GM12878 (cell line): ENCODE results near the gene FCRL2. TPM values are rescaled to one million over a fixed set of nuclear protein-coding genes. Genes with fewer than 3 reads are reported as not detected.

ENCODE experiments used
- ATAC-seq: fragments of 200-7000 bp; cut with Tn5 transposase; 3 replicates; pipeline ENCODE4 v1.9.1; 2020; ENCODE audit warnings: mild to moderate bottlenecking, moderate library complexity
- BruUV-seq: library from RNA; stranded (reverse); fragments of 400-500 nt; replicated peaks from 2 replicates; lab custom pipeline; 2021; lab: Mats Ljungman, UMichigan
- CTCF ChIA-PET: fragments of 300-600 bp; sonication (Branson Sonifier 250); formaldehyde crosslinking; extraction: SDS; loops from one replicate; lab custom pipeline; 2021; ENCODE audit warnings: inconsistent platforms; lab: Yijun Ruan, JAX
- POLR2A ChIA-PET: fragments of 350-600 bp; formaldehyde crosslinking; extraction: SDS; loops from one replicate; lab custom pipeline; 2021; ENCODE audit warnings: inconsistent platforms; lab: Charles Lee
- RAD21 ChIA-PET: fragments of 300-600 bp; sonication (Branson Sonifier 250); formaldehyde crosslinking; loops from one replicate; lab custom pipeline; 2023; ENCODE audit warnings: antibody characterized with exemption; ENCODE audit not compliant: unreplicated experiment; lab: Charles Lee
- SMC1A ChIA-PET: fragments of 300-600 bp; sonication (Branson Sonifier 250); formaldehyde crosslinking; loops from one replicate; lab custom pipeline; 2023; ENCODE audit not compliant: unreplicated experiment, uncharacterized antibody; lab: Charles Lee
- DNase-seq: peaks from one replicate; pipeline ENCODE4 v3.0.0-alpha.2; 2011; ENCODE audit warnings: low read depth, low spot score
- FAIRE-seq: peaks from 3 replicates; lab custom pipeline; 2011; peaks lifted over from hg19 to GRCh38; lab: Jason Lieb, UNC
- H2AFZ ChIP-seq: 2 replicates; pipeline ENCODE4 v1.6.0; 2011; ENCODE audit warnings: low read depth, low read length, control low read depth; ENCODE audit not compliant: control insufficient read depth
- H3K27ac ChIP-seq: 2 replicates; pipeline ENCODE4 v1.5.1; 2011; ENCODE audit warnings: control low read depth; ENCODE audit not compliant: control insufficient read depth, insufficient read depth
- H3K27me3 ChIP-seq, 2 experiments: replicated peaks in 1 of 2; 2 replicates each; pipeline versions ENCODE4 v1.6.0 to v1.6.1; 2011; ENCODE audit warnings: low read length in 1 of 2; ENCODE audit not compliant: control insufficient read depth in 2 of 2, insufficient read depth in 2 of 2
- H3K36me3 ChIP-seq, 2 experiments: 2 replicates each; pipeline ENCODE4 v1.5.1; 2011; ENCODE audit warnings: low read length in 1 of 2; ENCODE audit not compliant: control insufficient read depth in 2 of 2, insufficient read depth in 2 of 2
- H3K4me1 ChIP-seq: 2 replicates; pipeline ENCODE4 v1.6.1; 2011; ENCODE audit warnings: mild to moderate bottlenecking, low read length, moderate library complexity, mixed read lengths; ENCODE audit not compliant: control insufficient read depth, insufficient read depth
- H3K4me2 ChIP-seq: 2 replicates; pipeline ENCODE4 v1.6.0; 2011; ENCODE audit warnings: control low read depth; ENCODE audit not compliant: control insufficient read depth, insufficient read depth
- H3K4me3 ChIP-seq: fragments of 200-600 bp; sonication (generic); 2 replicates; pipeline ENCODE4 v1.5.1; 2016
- H3K79me2 ChIP-seq: 2 replicates; pipeline ENCODE4 v1.6.0; 2011; ENCODE audit warnings: low read length; ENCODE audit not compliant: control insufficient read depth, insufficient read depth
- H3K9ac ChIP-seq: 2 replicates; pipeline ENCODE4 v1.8.0; 2011; ENCODE audit warnings: low read length, control low read depth, mixed read lengths; ENCODE audit not compliant: control insufficient read depth, insufficient read depth
- H3K9me3 ChIP-seq: replicated peaks from 3 replicates; pipeline ENCODE4 v1.5.1; 2011; ENCODE audit warnings: mild to moderate bottlenecking, low read length; ENCODE audit not compliant: control insufficient read depth, insufficient read depth
- H4K20me1 ChIP-seq: 2 replicates; pipeline ENCODE4 v1.6.0; 2011; ENCODE audit not compliant: control insufficient read depth, insufficient read depth
- CBX3 ChIP-seq: fragments of 200-600 bp; sonication (generic); IDR thresholded peaks from 2 replicates; pipeline ENCODE4 v1.6.1; 2016; ENCODE audit warnings: low read depth, borderline replicate concordance
- EED ChIP-seq: sonication (generic); IDR thresholded peaks from 2 replicates; pipeline ENCODE4 v1.6.1; 2016; ENCODE audit warnings: antibody characterized with exemption, low read depth
- ETV6 ChIP-seq, 2 experiments: fragments of 450-650 bp in 1 of 2; IDR thresholded peaks in 1 of 2; conservative IDR thresholded peaks in 1 of 2; 2 replicates each; pipeline ENCODE4 v1.6.1; 2014; ENCODE audit warnings: antibody characterized with exemption in 1 of 2, borderline replicate concordance in 1 of 2, low read depth in 1 of 2, mild to moderate bottlenecking in 1 of 2, moderate library complexity in 1 of 2
- IKZF2 ChIP-seq, 2 experiments: fragments of 450-650 bp; IDR thresholded peaks; 2 replicates each; pipeline ENCODE4 v1.6.1; 2017; ENCODE audit warnings: mild to moderate bottlenecking in 2 of 2, moderate library complexity in 2 of 2
- KLF5 ChIP-seq: fragments of 450-650 bp; IDR thresholded peaks from 2 replicates; pipeline ENCODE4 v1.6.1; 2014; ENCODE audit warnings: mild to moderate bottlenecking; ENCODE audit not compliant: partially characterized antibody
- NBN ChIP-seq: fragments of 450-650 bp; IDR thresholded peaks from 2 replicates; pipeline ENCODE4 v1.6.1; 2016
- PAX5 ChIP-seq: IDR thresholded peaks from 2 replicates; pipeline ENCODE4 v1.6.1; 2011; ENCODE audit warnings: low read depth, low read length, borderline replicate concordance
- RAD51 ChIP-seq: fragments of 450-650 bp; IDR thresholded peaks from 2 replicates; pipeline ENCODE4 v1.6.1; 2016; ENCODE audit warnings: moderate library complexity, mild to moderate bottlenecking, inconsistent platforms
- RUNX3 ChIP-seq: IDR thresholded peaks from 2 replicates; pipeline ENCODE4 v1.6.1; 2012; ENCODE audit warnings: low read length, inconsistent platforms
- SIX5 ChIP-seq: IDR thresholded peaks from 2 replicates; pipeline ENCODE4 v1.6.1; 2011; ENCODE audit warnings: mild to moderate bottlenecking, low read depth, low read length, moderate library complexity; ENCODE audit not compliant: severe bottlenecking
- SMC3 ChIP-seq: IDR thresholded peaks from 2 replicates; pipeline ENCODE4 v1.6.1; 2011; ENCODE audit warnings: low read length, improper control_type of control experiment, borderline replicate concordance
- SPI1 ChIP-seq: IDR thresholded peaks from 2 replicates; pipeline ENCODE4 v1.6.1; 2011; ENCODE audit warnings: low read depth, mild to moderate bottlenecking, low read length, moderate library complexity, borderline replicate concordance; ENCODE audit not compliant: insufficient read depth
- ZBED1 ChIP-seq: IDR thresholded peaks from 2 replicates; pipeline ENCODE4 v1.6.1; 2016; ENCODE audit warnings: borderline replicate concordance
- ZNF274 ChIP-seq: IDR thresholded peaks from one replicate; pipeline ENCODE4 v1.8.0; 2011; ENCODE audit not compliant: insufficient read length, insufficient read depth
- WGBS: methylation state at CpG from one replicate; pipeline ENCODE4 v1.1.6; 2016; ENCODE audit warnings: low lambda C conversion rate; ENCODE audit not compliant: insufficient replicate concordance, insufficient coverage; ENCODE audit errors: missing lambda C conversion rate; 5-methylcytosine and 5-hydroxymethylcytosine counted together
- in situ Hi-C: fragments of 300-500 bp; cut with MboI; formaldehyde crosslinking; loops from 9 replicates; pipeline ENCODE4 v1.14.3; 2018; ENCODE audit warnings: mixed read lengths
- intact Hi-C: fragments of 100-400 bp; cut with micrococcal nuclease; formaldehyde crosslinking; loops from one replicate; pipeline ENCODE4 v1.14.2; 2022; ENCODE audit not compliant: unreplicated experiment
- polyA plus RNA-seq, 11 experiments: library from polyadenylated mRNA; depleted of rRNA in 4 of 11; unstranded in 6 of 11; stranded (reverse) in 5 of 11; fragments of >200 nt; fragmentation: Nextera tagmentation in 4 of 11; fragmentation: Illumina TruSeq in 1 of 11; extraction: Ambion mirVana in 4 of 11; extraction: Trizol in 1 of 11; gene quantifications; 1 replicate in 1 of 11; 2 replicates in 10 of 11; pipeline versions ENCODE4 v1.2.1 to v1.2.3, GENCODE V29; 2011 to 2016; ENCODE audit warnings: inconsistent platforms in 2 of 11, missing spikeins in 2 of 11, low read depth in 1 of 11
- total RNA-seq, 4 experiments: library from RNA; depleted of rRNA in 3 of 4; stranded (reverse); fragments of >200 nt in 3 of 4; fragmentation: Illumina TruSeq in 1 of 4; extraction: Trizol in 1 of 4; gene quantifications; 2 replicates each; pipeline versions ENCODE4 v1.2.1 to v1.2.3, GENCODE V29; 2013 to 2021
- TF ChIP-seq, protein P1 (sequence below): fragments of 450-650 bp; conservative IDR thresholded peaks from 2 replicates; pipeline ENCODE4 v1.6.1; 2017; ENCODE audit warnings: mild to moderate bottlenecking, moderate library complexity

The FCRL2 gene
- total and polyA plus RNA-seq, 10 of the 15 experiments (the other 5 are each of a cell fraction or from before 2014, with no cell fraction given), result 0.07 to 7.3 (median 0.61) TPM

DNA sequence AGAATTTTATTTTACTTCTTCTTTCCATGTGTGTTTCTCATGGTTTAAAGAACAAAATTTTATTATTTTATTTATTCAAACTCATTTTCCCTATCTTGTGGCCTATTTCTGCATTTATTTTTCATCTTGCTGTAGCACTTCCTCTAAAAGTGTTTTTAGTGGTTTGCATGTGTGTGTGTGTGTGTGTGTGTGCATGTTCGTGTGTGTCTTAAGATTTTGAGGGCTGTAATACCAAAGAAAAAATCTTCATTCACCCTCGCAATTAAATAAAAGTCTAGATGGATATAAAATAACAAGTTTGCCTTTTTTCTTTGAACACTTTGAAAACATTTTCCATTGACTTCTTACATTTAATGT, 51.7 kb downstream of the FCRL2 start:
- intact Hi-C loops, result no loop called here
- Histone ChIP-seq H3K9me3 (peaks cover 16% of the 10 kb centered on the region), H3K79me2 (no peaks in the 10 kb centered on the region), H3K36me3 (no peaks in the 10 kb centered on the region), H2AFZ (no peak overlapping the region), H3K27ac (no peak overlapping the region), H3K27me3 (no peaks in the 10 kb centered on the region; a peak in 1 of 4 replicates), H3K4me3 (no peak overlapping the region), H4K20me1 (no peaks in the 10 kb centered on the region), H3K9ac (no peak overlapping the region), H3K4me1 (0 out of 2 replicates have a peak, but pooled peaks cover 2% of the 10 kb centered on the region), H3K4me2 (no peak overlapping the region)
- no TSS peak for BruUV-seq
- no peak for DNase-seq
- ChIA-PET CTCF (no interaction called here), SMC1A (interaction anchor here (1.0 kb wide), 1 partner anchor 25 kb away, joined by 3 read pairs; no protein-coding TSS in a partner anchor), RAD21 (no interaction called here), POLR2A (interaction anchor here (1.1 kb wide), 1 partner anchor 8 kb away, joined by 3 read pairs; no protein-coding TSS in a partner anchor)
- peak; percentile 7 for FAIRE-seq
- ATAC-seq, result no peak
- 20% methylated on average over 2 of the region's 2 CpGs for WGBS
- in situ Hi-C loops, result no loop called here
- TF ChIP-seq KLF5 (no peak), ZBED1 (no peak), ETV6 (conservative IDR thresholded peaks at IDR 0.05 in 1 of 2, IDR thresholded peaks at IDR 0.05 in 1 of 2; ENCODE audit: borderline replicate concordance in 1 of 2, low read depth in 1 of 2) (no peak), RUNX3 (peak; percentile 80), SMC3 (no peak), IKZF2 (IDR thresholded peaks at IDR 0.05) (peak in 1 of 2 experiments; percentile 34; a peak in 1 of 4 replicates), SPI1 (peak; percentile 72; the same call in 1 of the 2 replicates), SIX5 (no peak), PAX5 (no peak), EED (no peak), ZNF274 (no peak), RAD51 (no peak), NBN (0 out of 2 replicates have a peak, but pooled peaks have one; percentile 44), CBX3 (no peak)
- TF ChIP-seq, protein P1, sequence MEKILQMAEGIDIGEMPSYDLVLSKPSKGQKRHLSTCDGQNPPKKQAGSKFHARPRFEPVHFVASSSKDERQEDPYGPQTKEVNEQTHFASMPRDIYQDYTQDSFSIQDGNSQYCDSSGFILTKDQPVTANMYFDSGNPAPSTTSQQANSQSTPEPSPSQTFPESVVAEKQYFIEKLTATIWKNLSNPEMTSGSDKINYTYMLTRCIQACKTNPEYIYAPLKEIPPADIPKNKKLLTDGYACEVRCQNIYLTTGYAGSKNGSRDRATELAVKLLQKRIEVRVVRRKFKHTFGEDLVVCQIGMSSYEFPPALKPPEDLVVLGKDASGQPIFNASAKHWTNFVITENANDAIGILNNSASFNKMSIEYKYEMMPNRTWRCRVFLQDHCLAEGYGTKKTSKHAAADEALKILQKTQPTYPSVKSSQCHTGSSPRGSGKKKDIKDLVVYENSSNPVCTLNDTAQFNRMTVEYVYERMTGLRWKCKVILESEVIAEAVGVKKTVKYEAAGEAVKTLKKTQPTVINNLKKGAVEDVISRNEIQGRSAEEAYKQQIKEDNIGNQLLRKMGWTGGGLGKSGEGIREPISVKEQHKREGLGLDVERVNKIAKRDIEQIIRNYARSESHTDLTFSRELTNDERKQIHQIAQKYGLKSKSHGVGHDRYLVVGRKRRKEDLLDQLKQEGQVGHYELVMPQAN, result no peak
